Endothelial cell of umbilical vein (primary cell): Measurements from ENCODE around the gene ABHD14A. TPM values are rescaled to one million over a fixed set of nuclear protein-coding genes. Genes with fewer than 3 reads are reported as not detected.

Source experiments
- BruUV-seq: library from RNA; stranded (reverse); fragments of 400-500 nt; replicated peaks from 2 replicates; lab custom pipeline; 2021; lab: Mats Ljungman, UMichigan
- CTCF ChIA-PET: fragments of 300-600, 350-600 bp; sonication (Branson Sonifier 250); formaldehyde crosslinking; loops from one replicate; lab custom pipeline; 2021; ENCODE audit warnings: antibody characterized with exemption, inconsistent platforms; lab: Charles Lee
- POLR2A ChIA-PET: fragments of 300-600, 350-600 bp; sonication (Branson Sonifier 250); formaldehyde crosslinking; loops from one replicate; lab custom pipeline; 2021; ENCODE audit warnings: antibody characterized with exemption, inconsistent platforms; lab: Charles Lee
- DNase-seq: peaks from one replicate; pipeline ENCODE4 v3.0.0-alpha.2; 2011; ENCODE audit warnings: low read depth, low spot score
- FAIRE-seq: peaks from 2 replicates; lab custom pipeline; 2011; peaks lifted over from hg19 to GRCh38; lab: Jason Lieb, UNC
- H2AFZ ChIP-seq: 2 replicates; pipeline ENCODE4 v1.6.0; 2012; ENCODE audit warnings: low read depth, low read length, control low read depth, inconsistent platforms
- H3K27ac ChIP-seq: 2 replicates; pipeline ENCODE4 v1.5.1; 2011; ENCODE audit warnings: low read depth, mild to moderate bottlenecking, control low read depth, low read length, moderate library complexity; ENCODE audit not compliant: insufficient read depth
- H3K27me3 ChIP-seq, 2 experiments: 2 replicates each; pipeline versions ENCODE4 v1.6.0 to v1.6.1; 2011; ENCODE audit warnings: low read length in 2 of 2, mixed read lengths in 1 of 2; ENCODE audit not compliant: control insufficient read depth in 2 of 2, insufficient read depth in 2 of 2
- H3K36me3 ChIP-seq, 2 experiments: 2 replicates in 1 of 2; 3 replicates in 1 of 2; pipeline ENCODE4 v1.5.1; 2011; ENCODE audit warnings: low read length in 2 of 2, mild to moderate bottlenecking in 1 of 2, moderate library complexity in 1 of 2; ENCODE audit not compliant: control insufficient read depth in 2 of 2, insufficient read depth in 2 of 2; ENCODE audit errors: extremely low read depth in 1 of 2
- H3K4me1 ChIP-seq: 3 replicates; pipeline ENCODE4 v1.5.1; 2011; ENCODE audit warnings: mild to moderate bottlenecking, low read length; ENCODE audit not compliant: control insufficient read depth, insufficient read depth; ENCODE audit errors: extremely low read depth
- H3K4me2 ChIP-seq: 2 replicates; pipeline ENCODE4 v1.6.1; 2011; ENCODE audit warnings: low read length, control low read depth, mixed read lengths; ENCODE audit not compliant: insufficient read depth
- H3K4me3 ChIP-seq, 3 experiments: fragments of 200-600 bp in 1 of 3; sonication (generic), shearing (Covaris generic) in 1 of 3; replicated peaks in 1 of 3; 2 replicates each; pipeline ENCODE4 v1.5.1; 2011 to 2016; ENCODE audit warnings: control low read depth in 3 of 3, low read length in 3 of 3, mild to moderate bottlenecking in 2 of 3, inconsistent platforms in 1 of 3, low read depth in 1 of 3, moderate library complexity in 1 of 3; ENCODE audit not compliant: insufficient read depth in 1 of 3
- H3K79me2 ChIP-seq: 2 replicates; pipeline ENCODE4 v1.6.0; 2012; ENCODE audit warnings: low read length, inconsistent platforms; ENCODE audit not compliant: control insufficient read depth, insufficient read depth
- H3K9ac ChIP-seq: replicated peaks from 2 replicates; pipeline ENCODE3; 2011; ENCODE audit warnings: low read length, control low read depth; ENCODE audit not compliant: insufficient read depth; ENCODE audit errors: extremely low read depth
- H3K9me1 ChIP-seq: replicated peaks from 3 replicates; pipeline ENCODE4 v1.6.0; 2011; ENCODE audit warnings: mild to moderate bottlenecking, low read length; ENCODE audit not compliant: control insufficient read depth, insufficient read depth; ENCODE audit errors: extremely low read depth
- H3K9me3 ChIP-seq: replicated peaks from 2 replicates; pipeline ENCODE4 v1.5.1; 2012; ENCODE audit warnings: low read length, inconsistent platforms; ENCODE audit not compliant: control insufficient read depth, insufficient read depth
- H4K20me1 ChIP-seq: replicated peaks from 2 replicates; pipeline ENCODE3; 2011; ENCODE audit warnings: mild to moderate bottlenecking, low read length; ENCODE audit not compliant: control insufficient read depth, insufficient read depth; ENCODE audit errors: extremely low read depth
- CTCF ChIP-seq, 2 donors: IDR thresholded peaks; 1 replicate in 1 of 2; 2 replicates in 1 of 2; pipeline ENCODE4 v1.5.1; 2011; ENCODE audit warnings: low read length in 2 of 2, mild to moderate bottlenecking in 2 of 2, moderate library complexity in 2 of 2, control low read depth in 1 of 2, inconsistent platforms in 1 of 2, low read depth in 1 of 2; ENCODE audit not compliant: insufficient read depth in 1 of 2; ENCODE audit errors: extremely low read depth in 1 of 2
- EZH2 ChIP-seq: IDR thresholded peaks from 2 replicates; pipeline ENCODE4 v1.6.1; 2012; ENCODE audit warnings: borderline replicate concordance, low read depth, mild to moderate bottlenecking, moderate library complexity, low read length, inconsistent platforms; ENCODE audit not compliant: severe bottlenecking
- GATA2 ChIP-seq: IDR thresholded peaks from 2 replicates; pipeline ENCODE4 v1.7.0; 2011; ENCODE audit warnings: low read depth, mild to moderate bottlenecking, moderate library complexity, mixed read lengths, low read length; ENCODE audit not compliant: insufficient read length, insufficient read depth
- JUN ChIP-seq: IDR thresholded peaks from 2 replicates; pipeline ENCODE4 v1.6.1; 2011; ENCODE audit warnings: borderline replicate concordance, low read depth; ENCODE audit not compliant: insufficient read length, insufficient read depth
- MYC ChIP-seq: IDR thresholded peaks from one replicate; pipeline ENCODE4 v1.6.1; 2011; ENCODE audit warnings: mild to moderate bottlenecking, low read depth, low read length
- POLR2A ChIP-seq: IDR thresholded peaks from 2 replicates; pipeline ENCODE4 v1.6.1; 2012; ENCODE audit warnings: low read depth, mild to moderate bottlenecking, control low read depth, low read length
- POLR2AphosphoS5 ChIP-seq: IDR thresholded peaks from 2 replicates; pipeline ENCODE4 v1.6.1; 2012; ENCODE audit warnings: low read depth, mild to moderate bottlenecking, control low read depth, low read length, moderate library complexity; ENCODE audit not compliant: insufficient read depth
- dilution Hi-C: fragments of 300-500 bp; cut with MboI; formaldehyde crosslinking; loops from one replicate; pipeline ENCODE4 v1.15.0; 2019; ENCODE audit warnings: low sequenced_read_pairs; ENCODE audit not compliant: extremely low pct_ligation_motif_present
- intact Hi-C: fragments of 100-400 bp; cut with micrococcal nuclease; formaldehyde crosslinking; loops from one replicate; pipeline ENCODE4 v1.10.0; 2022
- polyA plus RNA-seq, 4 experiments: library from polyadenylated mRNA; depleted of rRNA in 3 of 4; stranded (reverse) in 3 of 4; unstranded in 1 of 4; fragments of >200 nt; gene quantifications; 2 replicates each; pipeline versions ENCODE4 v1.2.1 to v1.2.3, GENCODE V29; 2011 to 2012; ENCODE audit warnings: missing spikeins in 1 of 4
- total RNA-seq: library from RNA; stranded (reverse); gene quantifications from 2 replicates; pipeline ENCODE4 v1.2.3, GENCODE V29; 2021
- TF ChIP-seq, protein P1 (sequence below): IDR thresholded peaks from 2 replicates; pipeline ENCODE4 v1.6.1; 2011; ENCODE audit not compliant: insufficient read depth, insufficient read length

The ABHD14A gene
- total and polyA plus RNA-seq, 2 donors (not counting 3 experiments of a cell fraction or from before 2014, with no cell fraction given): 6.6 to 23.7 TPM

DNA sequence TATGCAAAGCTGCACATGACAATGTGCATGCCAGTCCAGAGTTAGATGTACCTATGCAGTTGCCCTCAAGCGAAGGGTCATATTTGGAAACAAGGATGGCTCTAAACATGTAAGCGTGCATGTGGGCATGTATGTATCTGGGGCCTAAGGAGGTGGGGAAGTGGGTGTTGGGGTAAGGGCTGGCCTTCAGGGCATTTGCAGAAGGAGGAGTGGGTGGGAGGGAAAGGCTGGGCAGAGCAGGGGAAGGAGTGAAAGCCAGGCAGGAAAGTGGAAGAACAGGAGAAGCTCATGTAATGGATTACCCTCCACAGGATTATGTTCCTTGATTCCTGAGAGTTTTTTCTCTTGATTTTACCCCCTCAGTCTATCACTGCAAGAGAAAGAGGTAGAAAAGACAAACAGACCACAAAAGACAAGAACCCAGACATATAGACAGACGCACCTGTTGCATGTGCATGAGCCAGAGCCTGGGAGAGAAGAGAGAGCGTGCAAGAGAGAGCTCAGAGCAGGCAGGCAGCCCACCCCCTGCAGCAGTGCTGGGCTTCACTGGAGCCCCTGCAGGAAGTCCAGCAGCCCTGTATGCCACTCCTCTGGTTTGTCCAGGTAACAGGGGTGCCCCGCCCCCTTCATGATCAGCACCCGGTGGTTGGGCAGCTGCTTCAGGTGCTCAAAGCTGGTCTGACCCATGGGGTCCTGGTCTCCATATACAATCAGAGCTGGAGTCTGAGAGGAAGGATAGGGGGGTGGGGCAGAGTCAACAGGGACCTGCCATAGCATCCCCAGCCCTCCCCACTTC, 5.8 kb upstream of the ABHD14A start:
- dilution Hi-C loops (no loop called here), intact Hi-C loops (no loop called here)
- TF ChIP-seq POLR2AphosphoS5 (no peak), POLR2A (no peak), GATA2 (no peak), MYC (no peak), CTCF (IDR thresholded peaks at IDR 0.05; ENCODE audit: extremely low read depth in 1 of 2, insufficient read depth in 1 of 2, low read depth in 1 of 2, low read length in 2 of 2) (no peak), JUN (no peak), EZH2 (no peak)
- TF ChIP-seq, protein P1, sequence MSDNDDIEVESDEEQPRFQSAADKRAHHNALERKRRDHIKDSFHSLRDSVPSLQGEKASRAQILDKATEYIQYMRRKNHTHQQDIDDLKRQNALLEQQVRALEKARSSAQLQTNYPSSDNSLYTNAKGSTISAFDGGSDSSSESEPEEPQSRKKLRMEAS: no peak
- H4K20me1 ChIP-seq: no peaks in the 10 kb centered on the region
- FAIRE-seq (no peak), DNase-seq (no peak)
- H3K9me1 ChIP-seq: no peaks in the 10 kb centered on the region
- H3K4me3 ChIP-seq: no peak overlapping the region
- CTCF ChIA-PET: interaction anchor here (0.6 to 3.5 kb wide), 4 partner anchors 12 to 27 kb away, joined by 3 to 14 read pairs (median 11); partner anchors contain the start of genes ACY1, PARP3 and RRP9
- H3K4me1 ChIP-seq: peaks cover 10% of the 10 kb centered on the region
- H3K36me3 ChIP-seq: no peaks in the 10 kb centered on the region
- no peaks in the 10 kb centered on the region for H3K79me2 ChIP-seq
- no peak overlapping the region for H2AFZ ChIP-seq
- no peaks in the 10 kb centered on the region for H3K9me3 ChIP-seq
- no peak overlapping the region for H3K9ac ChIP-seq
- no peaks in the 10 kb centered on the region for H3K27me3 ChIP-seq
- no TSS peak for BruUV-seq
- no peak overlapping the region for H3K27ac ChIP-seq
- no peak overlapping the region for H3K4me2 ChIP-seq
- POLR2A ChIA-PET: interaction anchor here (0.9 kb wide), 1 partner anchor 14 kb away, joined by 3 read pairs; the partner anchor contains the start of gene ACY1
